Gastroesophageal sphincter (tissue), 3 donors: ENCODE results near the gene AFG1L.

Experiments used
- POLR2A ChIP-seq, 2 donors: fragments of 450-650 bp; IDR thresholded peaks; one replicate each; pipeline ENCODE4 v1.6.1; 2017; ENCODE audit warnings: antibody characterized with exemption in 2 of 2, mild to moderate bottlenecking in 2 of 2, moderate library complexity in 1 of 2
- POLR2AphosphoS5 ChIP-seq: sonication (generic); formaldehyde crosslinking; IDR thresholded peaks from one replicate; pipeline ENCODE4 v1.6.1; 2017; ENCODE audit warnings: antibody characterized with exemption
- TF ChIP-seq, protein P1 (sequence below), 4 experiments: fragments of 200-600 bp in 2 of 4; fragments of 450-650 bp in 2 of 4; sonication (generic) in 1 of 4; IDR thresholded peaks; one replicate each; pipeline ENCODE4 v1.5.1; 2017 to 2019; ENCODE audit warnings: antibody characterized with exemption in 4 of 4, mild to moderate bottlenecking in 2 of 4, moderate library complexity in 2 of 4

DNA sequence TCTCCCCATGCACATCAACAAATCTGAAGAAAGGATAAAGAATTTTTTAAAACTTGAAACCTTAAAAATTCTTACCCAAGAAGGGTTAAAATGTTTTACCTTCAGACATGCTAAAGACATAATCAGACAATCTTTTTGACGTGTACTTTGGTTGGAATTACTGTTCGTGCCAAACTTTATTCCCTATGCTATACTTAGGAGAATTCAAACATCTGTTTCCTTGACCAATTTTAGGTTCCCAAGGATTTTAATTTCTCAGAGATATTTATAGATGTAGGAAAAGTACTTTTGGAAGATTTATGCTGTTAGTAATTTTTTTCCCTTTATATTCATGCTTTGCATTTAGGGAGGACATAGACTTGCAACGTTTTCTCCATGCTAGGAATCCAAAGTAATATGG is 108.4 kb downstream of the AFG1L start:
- TF ChIP-seq, protein P1, sequence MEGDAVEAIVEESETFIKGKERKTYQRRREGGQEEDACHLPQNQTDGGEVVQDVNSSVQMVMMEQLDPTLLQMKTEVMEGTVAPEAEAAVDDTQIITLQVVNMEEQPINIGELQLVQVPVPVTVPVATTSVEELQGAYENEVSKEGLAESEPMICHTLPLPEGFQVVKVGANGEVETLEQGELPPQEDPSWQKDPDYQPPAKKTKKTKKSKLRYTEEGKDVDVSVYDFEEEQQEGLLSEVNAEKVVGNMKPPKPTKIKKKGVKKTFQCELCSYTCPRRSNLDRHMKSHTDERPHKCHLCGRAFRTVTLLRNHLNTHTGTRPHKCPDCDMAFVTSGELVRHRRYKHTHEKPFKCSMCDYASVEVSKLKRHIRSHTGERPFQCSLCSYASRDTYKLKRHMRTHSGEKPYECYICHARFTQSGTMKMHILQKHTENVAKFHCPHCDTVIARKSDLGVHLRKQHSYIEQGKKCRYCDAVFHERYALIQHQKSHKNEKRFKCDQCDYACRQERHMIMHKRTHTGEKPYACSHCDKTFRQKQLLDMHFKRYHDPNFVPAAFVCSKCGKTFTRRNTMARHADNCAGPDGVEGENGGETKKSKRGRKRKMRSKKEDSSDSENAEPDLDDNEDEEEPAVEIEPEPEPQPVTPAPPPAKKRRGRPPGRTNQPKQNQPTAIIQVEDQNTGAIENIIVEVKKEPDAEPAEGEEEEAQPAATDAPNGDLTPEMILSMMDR (IDR thresholded peaks at IDR 0.05) = no peak
- TF ChIP-seq POLR2A (IDR thresholded peaks at IDR 0.05) (no peak), POLR2AphosphoS5 (no peak)
